Stromal cell of bone marrow (primary cell): Measurements from ENCODE around the gene LRCH1.

Source experiments
- DNase-seq: peaks from one replicate; pipeline ENCODE4 v3.0.0-alpha.2; 2012; ENCODE audit warnings: low read depth

LRCH1 gene

DNA sequence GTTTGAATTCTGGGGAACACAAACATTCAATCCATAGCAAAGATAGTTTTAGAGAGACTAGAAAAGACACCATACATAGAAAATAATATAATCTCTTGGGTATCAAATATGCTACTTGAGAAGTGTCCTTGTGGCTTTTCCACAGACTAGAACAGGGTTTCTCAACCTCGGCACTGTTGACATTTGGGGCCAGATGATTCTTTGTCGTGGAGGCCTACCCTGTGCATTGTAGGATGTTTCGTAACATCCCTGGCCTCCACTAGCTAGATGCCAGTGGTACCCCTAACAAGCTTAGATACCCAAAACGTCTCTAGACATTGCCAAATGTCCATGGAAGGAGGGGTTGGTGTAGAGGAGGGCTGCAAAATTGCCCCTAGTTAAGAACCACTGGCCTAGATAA, 246.2 kb downstream of the LRCH1 start:
- no peak for DNase-seq

GRCh38 chr13:46801858-46802257, 248.9 kb downstream of the LRCH1 start:
- DNase-seq, result no peak
